NCI-H187 (cell line): ENCODE data around the gene PPIAL4G.
"Not testable (repeated sequence)": the region's sequence is repeated elsewhere in the genome, so short reads cannot be mapped to it uniquely, and the experiment has no call there.

ENCODE experiments used
- DNase-seq, 2 experiments: peaks; one replicate each; lab custom pipeline; 2025; lab: John Stamatoyannopoulos, UW

PPIAL4G gene

GRCh38 chr1:148483029-148483428 lies at the start of gene PPIAL4G:
PPIAL4G (minus strand) TSS chr1:148483302; CDS start chr1:148483252, 50 bp downstream.
- not testable (repeated sequence) for DNase-seq

DNA sequence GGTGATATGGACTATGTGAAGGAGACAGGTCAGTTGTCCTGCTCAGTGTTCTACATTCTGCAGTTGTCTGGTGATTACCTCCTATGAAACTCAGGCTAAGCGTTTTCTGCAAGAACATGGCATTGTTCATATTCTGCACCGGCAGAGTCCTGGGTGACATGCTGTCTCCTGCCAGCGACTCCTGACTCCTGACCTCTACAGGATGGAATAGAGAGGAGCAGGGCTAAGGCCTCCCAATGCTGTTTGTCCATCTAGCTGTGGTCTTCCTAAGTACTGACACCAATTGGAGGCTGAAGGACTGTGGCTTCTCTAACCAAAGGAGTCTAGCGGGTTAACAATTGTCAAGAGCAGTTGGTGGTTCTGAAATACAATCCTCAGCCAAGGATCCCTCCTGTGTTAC lies 49.1 kb upstream of the PPIAL4G start:
- DNase-seq = not testable (repeated sequence)

DNA sequence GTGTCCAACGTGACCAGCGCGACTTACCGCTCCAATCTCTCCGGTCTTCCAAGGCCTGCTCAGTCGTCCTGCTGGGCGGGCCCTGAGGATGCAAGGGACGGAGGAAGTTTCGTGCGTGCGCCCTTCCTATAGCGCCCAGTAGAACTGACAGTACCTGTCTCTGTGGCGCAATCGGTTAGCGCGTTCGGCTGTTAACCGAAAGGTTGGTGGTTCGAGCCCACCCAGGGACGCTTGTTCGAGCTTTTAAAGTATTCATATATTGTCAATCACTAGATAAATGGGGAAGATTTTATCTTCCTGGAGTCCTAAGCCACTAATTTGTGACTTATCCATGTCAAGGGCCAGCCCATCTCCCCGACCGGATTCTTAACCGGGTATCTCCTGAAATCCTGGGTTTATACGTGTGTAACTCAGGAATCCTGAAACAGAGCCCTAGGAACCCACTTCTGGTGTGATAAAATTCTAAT lies 46.0 kb upstream of the PPIAL4G start:
- DNase-seq = peak in 1 of 2 experiments; percentile 27

DNA sequence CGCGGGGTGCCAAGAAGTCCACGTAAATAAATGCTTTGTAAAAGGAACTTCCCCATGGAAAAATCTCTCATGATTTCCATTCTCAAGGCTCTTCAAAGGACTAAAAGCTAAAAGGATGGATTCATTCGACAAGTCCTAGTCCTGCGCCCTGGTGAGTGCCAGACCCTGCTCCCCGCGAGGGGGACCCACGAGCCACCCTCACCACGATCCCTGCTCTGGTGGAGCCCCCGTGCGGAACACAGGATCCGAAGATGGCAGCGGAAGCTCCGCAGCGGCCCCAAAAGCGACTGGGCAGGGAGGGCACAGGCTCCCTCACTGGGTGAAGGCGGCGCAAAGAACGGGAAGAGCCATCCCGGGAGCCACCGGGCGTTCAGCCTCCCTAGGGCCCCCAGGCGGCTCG lies 45.5 kb upstream of the PPIAL4G start:
- DNase-seq = not testable (repeated sequence)

DNA sequence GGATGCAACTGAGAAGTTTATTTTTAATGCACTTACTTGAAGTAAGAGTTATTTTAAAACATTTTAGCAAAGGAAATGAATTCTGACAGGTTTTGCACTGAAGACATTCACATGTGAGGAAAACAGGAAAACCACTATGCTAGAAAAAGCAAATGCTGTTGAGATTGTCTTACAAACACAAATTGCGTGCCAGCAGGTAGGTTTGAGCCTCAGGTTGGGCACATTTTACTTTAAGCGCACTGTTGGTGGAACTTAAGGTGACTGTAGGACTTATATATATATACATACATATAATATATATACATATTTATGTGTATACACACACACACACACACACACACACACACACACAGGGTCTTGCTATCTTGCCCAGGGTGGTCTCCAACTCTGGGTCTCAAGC lies 43.5 kb upstream of the PPIAL4G start:
- not testable (repeated sequence) for DNase-seq

DNA sequence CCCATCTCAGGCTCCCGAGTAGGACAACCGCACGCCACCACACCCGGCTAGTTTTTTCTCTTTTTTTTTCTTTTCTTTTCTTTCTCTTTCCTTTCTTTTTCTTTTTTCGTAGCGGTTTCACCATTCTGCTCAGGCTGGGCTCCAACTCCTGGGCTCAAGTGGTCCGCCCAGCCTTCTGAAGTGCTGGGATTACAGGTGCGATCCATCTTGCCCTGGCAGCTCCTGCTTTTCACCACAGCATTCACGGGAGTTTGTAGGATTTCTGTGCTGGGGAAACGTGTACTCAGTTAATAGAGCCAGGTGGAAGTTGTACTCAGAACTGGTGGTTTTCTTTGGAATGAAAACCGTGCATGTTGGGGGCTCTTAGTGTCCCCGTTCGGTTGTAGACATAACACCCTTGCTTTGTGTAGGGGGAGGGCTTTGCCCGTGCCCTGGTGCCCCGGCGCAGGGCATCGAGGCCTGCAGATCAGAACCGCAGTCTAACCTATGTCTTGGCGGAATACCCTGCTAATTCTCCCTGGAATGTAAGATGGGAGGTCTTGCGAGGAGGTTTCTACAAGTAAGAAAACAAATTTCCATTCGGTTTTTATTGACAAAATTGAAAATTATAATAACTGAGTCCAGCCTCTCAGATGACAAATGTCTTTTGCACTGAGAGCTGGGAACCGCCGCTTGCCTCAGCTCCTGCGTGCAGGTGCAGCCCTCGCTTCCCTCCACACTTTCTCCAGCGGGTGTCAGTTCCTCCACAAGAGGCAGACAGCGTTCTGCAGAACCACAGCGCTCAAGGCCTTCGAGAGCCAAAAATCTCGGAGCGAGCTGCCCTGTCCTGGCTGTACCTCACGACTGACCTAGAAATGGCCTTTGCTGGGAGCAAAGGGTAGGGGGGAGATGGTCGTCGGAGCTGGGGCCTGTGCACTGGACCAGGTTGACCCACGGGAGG lies 40.4 kb upstream of the PPIAL4G start:
- not testable (repeated sequence) for DNase-seq

- peak; percentile 96 to 98 for DNase-seq
Observed at GRCh38 chr1:148522561-148523204, 39.6 kb upstream of the PPIAL4G start.

DNA sequence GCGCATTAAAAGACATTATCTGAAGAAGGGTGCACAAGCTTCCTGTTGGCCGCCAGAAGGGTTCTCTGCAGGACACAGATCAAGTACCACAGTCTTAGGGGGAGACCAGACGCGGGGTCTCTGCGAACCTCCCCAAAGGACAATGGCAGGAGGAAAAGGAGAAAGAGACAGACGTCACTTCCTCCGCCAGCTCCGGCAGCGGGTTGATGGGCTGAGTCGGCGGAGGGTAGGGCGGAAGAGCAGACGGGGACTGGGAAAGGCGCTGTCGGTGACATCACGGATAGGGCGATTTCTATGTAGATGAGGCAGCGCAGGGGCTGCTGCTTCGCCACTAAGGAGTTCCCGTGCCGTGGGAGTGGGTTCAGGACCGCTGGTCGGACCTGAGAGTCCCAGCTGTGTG lies 39.0 kb upstream of the PPIAL4G start:
- peak; percentile 66 to 90 for DNase-seq

DNA sequence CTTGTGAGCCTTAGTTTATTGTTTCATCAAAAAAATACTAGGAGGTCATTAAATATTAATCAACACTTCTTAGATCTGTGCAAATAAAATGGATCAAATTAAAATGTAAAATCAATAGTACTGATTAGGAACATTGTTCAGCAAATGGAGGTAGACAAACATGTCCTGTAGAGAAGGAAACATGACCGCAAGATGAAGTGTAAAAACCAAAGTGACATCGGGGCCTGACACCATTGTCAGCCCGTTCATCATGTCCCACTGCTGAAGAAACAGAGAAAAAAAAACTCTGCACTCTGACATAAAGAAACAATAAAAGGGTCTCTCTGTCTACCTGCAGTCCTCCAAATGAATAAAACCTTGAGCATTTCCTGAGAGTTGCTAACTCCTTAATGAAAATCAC lies 31.2 kb upstream of the PPIAL4G start:
- not testable (repeated sequence) for DNase-seq

DNA sequence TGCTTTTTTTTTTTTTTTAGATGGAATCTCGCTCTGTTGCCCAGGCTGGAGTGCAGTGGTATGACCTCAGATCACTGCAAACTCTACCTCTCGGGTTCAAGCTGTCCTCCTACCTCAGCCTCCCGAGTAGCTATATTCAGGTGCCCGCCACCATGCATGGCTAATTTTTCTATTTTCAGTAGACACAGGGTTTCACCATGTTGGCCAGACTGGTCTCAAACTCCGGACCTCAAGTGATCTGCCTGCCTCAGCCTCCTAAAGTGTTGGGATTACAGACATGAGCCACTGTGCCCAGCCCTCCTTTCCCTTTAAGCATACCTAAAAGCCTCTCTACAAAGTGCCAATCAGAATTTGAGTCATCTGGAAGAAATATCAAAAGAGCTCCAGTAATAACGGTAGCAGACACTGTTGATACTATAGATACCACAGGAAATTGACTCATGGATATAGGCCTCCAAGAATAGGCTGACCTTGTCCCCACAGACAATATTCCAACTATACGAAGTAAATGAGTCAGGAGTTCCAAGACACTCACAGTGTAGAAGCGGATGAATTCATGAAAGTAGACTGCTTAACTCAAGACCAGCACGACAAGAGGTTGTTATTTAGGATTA lies 29.6 kb upstream of the PPIAL4G start:
- not testable (repeated sequence) for DNase-seq

- DNase-seq = not testable (repeated sequence)
Observed at GRCh38 chr1:148493933-148494332, 10.8 kb upstream of the PPIAL4G start.

DNA sequence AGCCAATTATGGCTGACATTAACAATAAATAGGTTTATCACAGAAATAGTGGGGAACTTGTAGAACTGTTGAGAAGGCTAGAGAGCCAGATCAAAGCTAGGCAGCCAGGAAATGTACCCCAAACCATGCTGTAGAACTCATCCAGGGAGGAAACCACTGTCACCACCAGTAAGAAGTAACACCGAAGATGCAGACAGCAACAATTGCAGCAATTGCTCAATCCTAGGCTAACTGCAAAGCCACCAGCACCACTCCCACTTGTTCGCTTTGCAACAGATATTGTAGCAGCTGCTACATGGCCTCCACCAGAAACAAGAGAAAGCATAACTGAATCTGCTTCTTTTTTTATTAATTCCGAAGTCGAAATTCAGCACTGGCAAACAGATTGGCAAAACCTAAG lies 2.0 kb downstream of the PPIAL4G start:
- not testable (repeated sequence) for DNase-seq

DNA sequence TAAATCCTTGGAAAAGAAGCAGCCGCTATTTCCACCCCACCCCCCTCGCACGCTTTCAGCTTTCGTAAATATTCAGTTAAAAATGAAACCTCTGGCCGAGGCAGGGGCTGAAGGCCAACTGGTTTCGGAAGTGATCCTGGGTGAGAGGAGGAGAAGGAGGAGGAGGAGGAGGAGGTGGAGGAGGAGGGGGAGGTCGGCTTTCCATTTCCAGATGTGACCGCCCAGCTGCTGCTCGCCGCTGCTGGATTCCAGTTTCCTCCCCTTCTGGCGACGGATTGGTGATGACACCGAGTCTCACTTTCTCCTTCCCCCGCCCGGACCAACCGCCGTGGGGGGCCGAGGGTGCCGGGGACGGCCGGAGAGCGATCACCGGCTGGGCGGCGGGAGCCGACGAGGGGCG lies 23.4 kb downstream of the PPIAL4G start:
- not testable (repeated sequence) for DNase-seq

DNA sequence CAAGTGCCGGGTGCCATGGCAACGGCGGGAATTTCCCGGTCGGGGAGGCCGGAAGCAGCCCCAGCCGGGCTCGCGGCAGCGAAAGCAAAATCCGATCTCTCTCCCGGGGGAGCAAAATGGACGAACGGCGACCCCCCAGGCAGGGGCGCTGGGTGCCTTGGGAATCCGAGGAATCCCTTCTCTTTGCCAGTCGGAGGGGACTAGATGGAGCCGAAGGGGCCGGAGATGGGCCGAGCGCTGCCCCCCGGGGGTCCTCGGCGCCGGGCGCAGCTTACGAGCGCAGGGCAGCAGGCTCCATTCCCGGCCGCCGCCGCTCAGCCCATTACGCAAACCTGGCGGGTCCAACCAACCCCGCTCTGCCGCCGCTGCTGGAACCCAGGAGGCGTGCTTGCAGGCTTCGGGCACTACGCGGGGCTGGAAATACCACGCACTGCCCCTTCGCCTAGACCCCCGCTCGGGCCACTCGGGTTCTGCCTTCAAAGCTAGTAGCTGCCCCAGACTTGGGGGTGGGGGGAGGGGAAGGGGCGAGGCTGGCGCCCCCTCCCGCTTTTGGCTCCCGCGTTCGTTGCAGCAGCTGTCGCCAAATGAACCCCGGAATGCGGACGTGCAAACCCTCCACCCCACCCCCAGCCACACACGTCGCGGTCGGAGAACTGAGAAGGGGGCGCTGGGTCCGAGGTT lies 24.1 kb downstream of the PPIAL4G start:
- DNase-seq = not testable (repeated sequence)

DNA sequence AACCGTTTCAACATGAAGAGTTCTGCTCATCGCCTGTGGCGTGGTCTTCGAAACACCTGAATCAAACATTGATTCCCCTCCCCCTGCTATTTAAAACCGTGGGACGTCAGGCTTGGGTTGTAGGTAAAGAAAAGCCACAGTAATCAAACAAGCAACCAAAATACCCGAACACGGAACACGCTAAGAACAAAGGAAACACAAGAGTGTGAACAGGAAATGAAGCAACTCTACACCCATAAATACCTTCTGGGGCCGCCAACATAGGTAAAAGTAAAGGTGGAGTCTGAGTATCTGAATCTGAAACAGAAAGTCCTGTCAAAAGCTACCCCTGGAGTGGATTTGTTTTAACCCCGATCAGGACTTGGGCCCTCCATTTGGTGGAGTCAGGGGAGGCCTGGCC lies 24.7 kb downstream of the PPIAL4G start:
- DNase-seq = not testable (repeated sequence)

DNA sequence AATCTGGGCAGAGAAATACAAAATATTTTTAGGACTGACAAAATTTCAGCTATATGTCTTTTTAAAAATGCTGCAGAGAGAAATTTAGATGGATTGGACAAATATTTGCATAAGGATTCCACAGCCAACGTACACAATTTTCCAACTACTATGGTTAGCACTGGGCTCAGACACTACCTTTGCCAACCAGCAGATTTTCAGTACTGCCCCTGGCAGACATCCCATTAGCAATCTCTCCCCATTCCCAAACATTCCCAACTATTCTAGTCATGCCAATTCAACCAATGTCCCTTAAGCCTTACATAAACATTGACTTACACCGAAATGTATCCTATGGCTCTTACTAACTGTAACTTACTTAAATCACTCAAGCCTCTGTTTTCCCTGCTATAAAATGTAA lies 30.3 kb downstream of the PPIAL4G start:
- DNase-seq = not testable (repeated sequence)

- not testable (repeated sequence) for DNase-seq
Observed at GRCh38 chr1:148439654-148440325, 43.3 kb downstream of the PPIAL4G start.

- no peak for DNase-seq
Observed at GRCh38 chr1:148435406-148435805, 47.7 kb downstream of the PPIAL4G start.

DNA sequence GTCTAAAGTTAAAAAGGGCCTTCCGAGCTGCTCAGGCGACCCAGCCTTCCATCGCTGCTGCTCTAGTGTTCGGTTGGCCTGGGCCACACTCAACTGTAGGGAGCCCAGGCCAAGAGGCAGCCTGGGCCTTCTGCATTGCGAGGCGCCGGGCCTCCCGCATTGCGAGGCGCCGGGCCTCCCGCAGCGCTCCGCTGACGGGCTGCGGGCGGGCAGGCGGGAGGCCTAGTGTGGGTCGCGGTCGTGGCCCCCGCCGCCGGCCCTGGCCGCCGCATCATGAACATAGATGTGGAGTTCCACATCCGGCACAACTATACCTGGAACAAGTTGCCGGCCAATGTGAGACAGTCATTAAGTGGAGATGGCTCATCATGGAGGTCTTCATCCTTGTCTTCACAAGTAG lies 48.3 kb downstream of the PPIAL4G start:
- no peak for DNase-seq

DNA sequence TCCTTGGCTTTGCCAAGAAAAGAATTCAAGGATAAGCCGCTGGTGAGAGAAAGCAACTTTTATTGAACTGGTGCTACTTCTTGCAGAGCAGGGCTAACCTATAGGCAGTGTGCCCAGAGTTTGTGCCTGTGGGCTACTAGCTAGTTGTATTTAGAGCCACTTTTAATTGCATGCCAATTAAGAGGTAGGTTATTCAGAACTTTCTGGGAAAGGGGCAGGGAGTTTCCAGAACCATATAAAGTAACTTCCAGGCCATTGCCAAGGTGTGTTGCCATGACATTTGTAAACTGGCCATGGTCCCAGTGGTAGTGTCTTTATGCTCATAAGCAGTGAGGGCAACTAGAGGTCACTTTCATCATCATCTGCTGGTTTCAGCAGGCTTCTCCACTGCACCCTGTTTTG lies 50.2 kb downstream of the PPIAL4G start:
- not testable (repeated sequence) for DNase-seq
